Measurements from ENCODE around the gene ZDHHC24.
"Not testable (repeated sequence)": the region's sequence is repeated elsewhere in the genome, so short reads cannot be mapped to it uniquely, and the experiment has no call there.

Gene ZDHHC24

GRCh38 chr11:66543263-66544107, 2.4 kb downstream of the ZDHHC24 start:
- no peak for DNase-seq

- no peak for DNase-seq
Observed at GRCh38 chr11:66542362-66542761, 3.5 kb downstream of the ZDHHC24 start.

GRCh38 chr11:66541892-66542291, 4.0 kb downstream of the ZDHHC24 start:
- DNase-seq = no peak

DNA sequence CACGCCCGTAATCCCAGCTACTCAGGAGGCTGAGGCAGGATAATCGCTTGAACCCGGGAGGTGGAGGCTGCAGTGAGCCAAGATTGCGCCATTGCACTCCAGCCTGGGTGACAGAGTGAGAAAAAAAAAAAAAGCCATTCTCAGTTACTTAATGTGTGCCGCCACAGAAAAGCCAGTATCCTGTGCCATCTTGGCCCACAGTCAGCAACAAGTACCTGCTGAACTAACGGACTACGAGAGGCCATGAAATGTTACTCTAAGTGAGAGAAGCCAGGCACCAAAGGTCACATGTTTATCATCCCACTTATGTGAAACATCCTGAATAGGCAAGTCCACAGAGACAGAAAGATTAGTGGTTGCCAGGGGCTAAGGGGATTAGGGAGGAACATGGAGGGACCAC, 5.2 kb downstream of the ZDHHC24 start:
- not testable (repeated sequence) for DNase-seq

DNA sequence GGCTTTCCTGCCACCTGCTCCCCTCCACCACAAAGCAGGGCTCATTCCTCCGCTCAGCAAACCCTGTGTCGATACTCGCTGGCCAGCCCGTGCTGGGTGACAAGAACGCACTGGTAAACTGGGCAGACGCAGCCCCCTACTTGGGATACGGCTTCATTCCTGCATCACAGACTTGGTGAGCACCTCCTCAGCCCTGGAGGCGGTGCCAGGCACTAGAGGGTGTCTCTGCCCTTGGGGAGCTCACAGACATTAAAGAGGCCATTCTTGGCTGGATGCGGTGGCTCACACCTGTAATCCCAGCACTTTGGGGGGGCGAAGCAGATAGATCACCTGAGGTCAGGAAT, 6.0 kb downstream of the ZDHHC24 start:
- no peak for DNase-seq

GRCh38 chr11:66539170-66539869, 6.5 kb downstream of the ZDHHC24 start:
- DNase-seq = no peak

- no peak for DNase-seq
Observed at GRCh38 chr11:66532784-66533183, 13.1 kb downstream of the ZDHHC24 start.

DNA sequence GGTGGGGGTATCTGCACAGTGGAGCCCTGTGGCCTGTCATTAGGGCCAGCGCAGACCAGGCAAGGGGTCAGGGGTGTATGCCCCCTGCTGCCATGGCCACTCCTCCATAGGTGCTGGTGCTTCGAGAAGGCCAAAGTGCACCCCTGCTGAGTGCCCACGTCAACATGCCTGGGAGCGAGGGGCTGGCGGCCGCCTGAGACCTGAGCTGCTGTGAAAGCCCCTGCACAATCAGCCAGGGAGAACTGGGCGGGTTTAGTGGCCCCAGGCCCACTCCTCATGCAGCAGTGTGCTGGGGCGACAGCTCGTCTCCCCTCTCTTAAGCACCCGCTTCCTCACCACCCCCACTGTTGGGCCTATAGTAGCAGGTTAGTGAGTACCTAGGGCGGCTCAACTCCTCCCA, 14.0 kb downstream of the ZDHHC24 start:
- DNase-seq = no peak

DNA sequence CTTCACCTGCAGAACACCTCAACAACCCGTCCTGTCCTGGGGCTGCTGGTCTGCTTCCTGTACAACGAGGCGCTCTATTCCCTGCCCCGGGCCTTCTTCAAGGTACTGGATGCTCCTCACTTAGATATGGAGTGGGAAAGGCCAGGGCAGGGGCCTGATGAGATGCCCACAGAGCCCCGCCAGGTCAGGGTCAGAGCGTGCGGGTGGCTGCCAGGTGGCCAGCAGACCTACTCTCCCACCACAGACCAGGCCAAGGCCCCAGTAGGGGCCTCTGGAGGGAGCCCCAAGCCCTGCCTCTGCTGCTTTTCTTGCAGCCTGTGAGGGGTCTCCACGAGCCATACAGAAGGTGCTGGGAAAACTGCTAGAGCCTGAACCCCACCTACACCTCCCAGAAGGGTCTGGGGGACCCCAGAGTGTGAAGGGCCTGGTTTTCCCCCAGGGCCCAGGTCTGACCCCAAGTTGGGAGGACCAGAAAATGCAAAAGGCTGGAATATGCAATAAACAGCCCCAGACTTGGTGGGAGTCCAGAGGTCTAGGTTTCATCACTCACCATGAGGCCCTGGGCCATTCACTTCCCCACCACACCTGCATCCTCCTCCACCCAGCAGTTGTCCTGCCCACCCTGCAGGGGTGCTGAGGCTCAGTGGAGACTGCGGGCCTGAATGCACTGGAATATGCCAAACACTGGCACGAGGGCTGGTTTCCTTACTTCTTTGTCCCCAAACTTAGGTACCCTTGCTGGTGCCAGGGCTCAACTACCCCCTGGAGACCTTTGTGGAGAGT, 14.7 kb downstream of the ZDHHC24 start:
- DNase-seq = no peak

DNA sequence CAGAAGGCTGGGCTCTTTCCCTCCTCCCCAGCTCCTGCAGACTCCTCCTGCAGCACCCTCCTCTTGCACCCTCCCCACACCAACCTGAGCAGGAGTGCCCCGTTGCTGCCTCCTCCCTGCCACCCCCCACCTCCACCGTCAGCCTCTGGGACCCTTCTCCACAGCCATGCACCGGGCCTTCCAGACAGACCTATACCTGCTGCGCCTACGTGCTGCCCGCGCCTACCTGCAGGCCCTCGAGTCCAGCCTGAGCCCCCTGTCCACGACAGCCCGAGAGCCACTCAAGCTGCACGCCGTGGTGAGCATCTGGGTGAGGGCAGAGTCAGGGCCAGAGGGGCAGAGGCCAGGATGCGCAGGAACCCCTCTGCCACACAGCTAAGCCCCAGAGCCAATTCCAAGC, 16.2 kb downstream of the ZDHHC24 start:
- no peak for DNase-seq

GRCh38 chr11:66529069-66529468, 16.8 kb downstream of the ZDHHC24 start:
- no peak for DNase-seq

- no peak for DNase-seq
Observed at GRCh38 chr11:66524304-66525040, 21.4 kb downstream of the ZDHHC24 start.

DNA sequence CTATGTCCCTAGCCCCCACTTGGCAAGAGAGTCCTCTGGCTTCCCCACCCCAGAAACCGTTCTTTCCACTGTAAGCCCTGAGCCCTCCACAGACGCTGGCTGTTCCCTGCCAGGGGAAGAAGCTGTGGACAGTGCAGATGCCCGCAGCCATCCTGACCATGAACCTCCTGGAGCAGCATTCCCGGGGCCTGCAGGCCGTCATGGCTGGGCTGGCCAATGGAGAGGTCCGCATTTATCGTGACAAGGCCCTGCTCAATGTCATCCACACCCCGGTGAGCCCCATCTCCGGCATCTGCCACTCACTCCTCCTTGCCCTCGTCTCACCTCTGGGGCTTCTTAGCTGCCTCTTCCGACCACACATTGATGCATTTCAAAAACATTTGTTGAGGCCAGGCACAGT, 22.2 kb downstream of the ZDHHC24 start:
- DNase-seq = no peak

DNA sequence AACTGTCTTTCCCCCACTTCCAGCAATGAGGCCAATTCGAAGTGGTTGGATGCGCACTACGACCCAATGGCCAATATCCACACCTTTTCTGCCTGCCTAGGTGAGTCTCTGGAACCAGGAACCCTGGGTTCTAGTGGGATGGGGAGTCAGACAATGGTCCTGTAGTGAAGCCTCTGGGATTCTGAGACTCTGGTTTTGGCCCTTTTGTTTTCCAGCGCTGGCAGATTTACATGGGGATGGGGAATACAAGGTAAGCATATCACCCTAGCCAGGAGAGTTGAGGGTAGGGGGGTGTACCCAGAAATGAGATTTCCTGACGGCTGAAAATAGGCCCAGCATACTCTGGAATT, 34.9 kb downstream of the ZDHHC24 start:
- no peak for DNase-seq

DNA sequence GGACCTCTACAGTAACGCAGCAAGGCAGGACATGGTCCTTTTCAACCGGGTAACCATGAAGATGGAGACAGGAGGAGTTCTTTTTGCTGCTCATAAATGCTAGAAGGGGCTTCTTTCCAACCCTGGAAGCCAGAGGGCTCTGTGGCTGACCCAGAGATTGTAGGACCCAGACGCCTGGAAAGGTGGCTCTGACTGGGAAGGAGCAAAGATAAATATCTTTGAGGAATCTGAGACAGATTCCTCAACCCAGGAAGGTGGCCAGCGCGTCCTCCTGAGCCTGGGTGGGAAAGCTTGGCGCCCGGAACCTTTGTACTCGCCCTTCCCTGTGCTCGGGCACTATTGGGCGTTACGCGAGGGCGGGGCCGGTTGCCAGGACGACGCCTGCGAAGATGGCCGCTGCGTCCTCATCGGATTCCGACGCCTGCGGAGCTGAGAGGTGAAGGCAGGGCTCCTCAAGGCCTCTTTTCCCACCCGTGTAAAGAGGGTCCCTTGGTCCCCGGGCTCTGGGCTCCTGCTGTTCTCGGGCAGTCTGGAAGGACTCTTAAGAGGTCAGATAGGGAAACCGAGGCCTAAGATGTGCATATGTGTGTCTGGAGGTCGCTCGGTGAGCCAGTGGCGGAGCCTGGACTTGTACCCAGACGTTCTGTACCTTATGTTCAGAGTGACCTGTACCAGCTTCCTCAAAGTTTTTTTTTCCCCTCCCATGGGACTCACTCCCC, 35.4 kb downstream of the ZDHHC24 start, which contains the start of gene BBS1:
Gene BBS1, plus strand, starts transcription at position 365 of the 719 bp plus-strand sequence. Its CDS starts 25 bp downstream, at position 390.
- DNase-seq = peak; percentile 42 to 54

DNA sequence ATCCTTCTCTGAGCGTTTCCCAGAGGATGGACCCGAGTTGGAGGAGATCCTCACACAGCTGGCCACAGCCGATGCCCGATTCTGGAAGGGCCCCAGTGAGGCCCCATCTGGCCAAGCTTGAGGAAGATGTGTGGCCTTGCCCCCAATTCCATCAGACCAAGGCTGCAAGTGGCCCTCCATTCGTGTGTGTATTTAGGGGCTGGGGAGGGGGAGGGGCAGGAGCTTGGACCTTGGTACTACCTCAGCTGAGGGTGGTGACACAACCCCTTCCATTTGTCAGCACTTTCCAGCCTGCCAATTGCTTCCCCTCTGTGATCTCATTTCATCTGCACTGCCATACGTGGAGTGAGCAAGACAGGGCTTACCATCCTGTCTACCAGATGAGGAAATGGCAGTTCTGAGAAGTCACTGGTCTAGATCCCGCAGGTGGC, 36.7 kb downstream of the ZDHHC24 start:
- no peak for DNase-seq

- no peak for DNase-seq
Observed at GRCh38 chr11:66505276-66505816, 40.5 kb downstream of the ZDHHC24 start.

DNA sequence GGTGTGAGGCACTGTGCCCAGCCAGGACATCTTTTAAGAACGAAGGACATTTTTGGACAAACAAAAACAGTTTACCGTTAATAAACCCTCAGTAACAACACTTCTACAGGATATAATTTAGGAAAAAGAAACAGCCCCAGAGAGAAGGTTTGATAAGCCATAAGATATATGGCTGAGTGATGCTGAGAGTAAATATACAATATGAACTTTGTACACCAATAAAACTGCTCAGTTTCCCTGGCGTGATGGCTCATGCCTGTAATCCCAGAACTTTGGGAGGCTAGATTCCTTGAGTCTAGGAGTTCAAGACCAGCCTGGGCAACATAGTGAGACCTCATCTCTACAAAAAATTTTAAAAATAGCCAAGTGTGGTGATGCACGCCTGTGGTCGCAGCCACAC, 47.3 kb downstream of the ZDHHC24 start:
- DNase-seq = no peak

DNA sequence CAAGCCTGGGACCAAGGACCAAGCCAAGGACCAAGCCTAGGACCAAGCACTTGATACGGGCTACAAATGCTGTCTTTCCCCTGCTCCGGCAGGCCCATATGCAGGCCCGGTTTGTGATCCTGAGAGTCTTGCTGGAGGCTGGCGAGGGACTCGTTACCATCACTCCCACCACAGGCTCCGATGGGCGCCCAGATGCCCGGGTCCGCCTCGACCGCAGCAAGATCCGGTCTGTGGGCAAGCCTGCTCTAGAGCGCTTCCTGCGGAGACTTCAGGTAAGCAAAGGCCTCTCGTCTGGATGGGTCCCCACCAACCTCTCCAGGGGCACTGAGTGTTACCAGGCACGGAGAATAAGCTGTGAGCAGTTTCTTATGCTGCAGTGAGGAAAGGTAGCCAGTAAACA, 48.6 kb downstream of the ZDHHC24 start:
- DNase-seq = no peak

DNA sequence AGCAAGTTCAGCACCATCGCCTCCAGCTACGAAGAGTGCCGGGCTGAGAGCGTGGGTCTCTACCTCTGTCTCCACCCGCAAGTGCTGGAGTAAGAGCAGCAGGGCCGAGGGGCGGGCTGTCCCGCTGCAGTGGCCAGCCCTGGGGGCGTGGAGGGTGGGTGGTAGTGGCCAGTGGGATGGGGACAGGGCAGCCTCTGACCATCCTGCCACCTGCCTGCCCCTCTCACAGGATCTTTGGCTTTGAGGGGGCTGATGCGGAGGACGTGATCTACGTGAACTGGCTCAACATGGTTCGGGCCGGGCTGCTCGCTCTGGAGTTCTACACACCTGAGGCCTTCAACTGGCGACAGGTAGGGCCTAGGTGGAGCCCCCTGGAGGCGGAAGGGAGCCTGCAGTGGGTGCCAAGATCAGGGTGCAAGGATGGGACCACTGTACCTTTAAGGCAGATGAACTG, 50.4 kb downstream of the ZDHHC24 start:
- DNase-seq = no peak

DNA sequence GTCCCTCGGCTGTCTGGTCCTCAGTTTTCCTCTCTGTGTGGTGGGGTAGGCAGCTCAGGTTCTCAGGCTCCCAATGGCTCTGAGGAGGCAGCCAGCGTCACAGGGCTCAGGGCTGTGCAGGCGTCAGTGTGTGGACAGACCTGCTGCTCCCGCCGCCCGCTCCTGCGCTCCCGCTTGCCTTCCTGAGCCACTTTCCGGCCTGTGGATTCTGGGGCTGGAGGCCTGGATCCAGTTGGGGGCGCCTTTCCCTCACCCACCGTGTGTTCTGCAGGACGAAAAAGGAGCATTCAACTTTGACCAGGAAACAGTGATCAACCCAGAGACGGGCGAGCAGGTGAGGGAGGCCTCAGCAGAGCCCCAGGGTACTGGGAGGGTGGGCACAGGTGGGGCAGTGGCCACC, 50.9 kb downstream of the ZDHHC24 start:
- no peak for DNase-seq

DNA sequence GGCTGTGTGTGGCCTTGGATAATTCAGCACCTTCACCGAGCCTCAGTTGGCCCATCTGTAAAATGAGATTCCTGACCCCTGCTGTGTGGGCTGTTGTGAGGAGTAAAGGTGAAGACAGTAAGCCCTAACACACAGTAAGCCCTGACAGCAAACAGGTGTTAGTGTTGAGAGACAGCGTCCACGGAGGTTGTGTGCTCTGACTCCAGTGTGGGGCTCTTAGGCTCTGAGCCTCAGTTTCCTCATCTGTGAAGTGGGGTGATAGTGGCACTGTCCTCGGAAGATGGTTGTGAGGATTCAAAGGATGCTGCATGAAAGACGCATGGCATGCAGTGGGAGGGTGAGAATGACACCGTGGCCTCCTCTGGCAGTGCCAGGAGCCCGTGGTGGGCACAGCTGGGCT, 51.4 kb downstream of the ZDHHC24 start:
- no peak for DNase-seq

All from NCI-H187 (cell line).